ENCODE data around the gene TPK1. TPM values are rescaled to one million over a fixed set of nuclear protein-coding genes. Genes with fewer than 3 reads are reported as not detected.

The TPK1 gene
- total RNA-seq, 4 donors from 2014 or later: 8.0 to 15.6 (median 11.1) TPM

DNA sequence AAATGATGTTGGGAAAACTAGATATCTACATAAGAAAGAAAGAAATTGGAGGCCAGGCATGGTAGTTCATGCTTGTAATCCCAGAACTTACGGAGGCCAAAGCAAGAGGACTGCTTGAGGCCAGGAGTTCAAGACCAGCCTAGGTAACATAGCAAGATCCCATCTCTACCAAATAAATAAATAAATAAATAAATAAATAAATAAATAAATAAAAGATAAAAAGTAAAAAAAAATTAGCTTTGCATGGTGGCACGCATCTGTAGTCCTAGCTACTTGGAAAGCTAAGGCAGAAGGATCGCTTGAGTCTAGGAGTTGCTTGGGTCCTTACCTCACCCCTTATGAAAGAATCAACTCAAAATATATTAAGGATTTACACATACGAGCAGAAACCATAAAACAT lies 238.9 kb downstream of the TPK1 start:
- TF ChIP-seq, protein P1, sequence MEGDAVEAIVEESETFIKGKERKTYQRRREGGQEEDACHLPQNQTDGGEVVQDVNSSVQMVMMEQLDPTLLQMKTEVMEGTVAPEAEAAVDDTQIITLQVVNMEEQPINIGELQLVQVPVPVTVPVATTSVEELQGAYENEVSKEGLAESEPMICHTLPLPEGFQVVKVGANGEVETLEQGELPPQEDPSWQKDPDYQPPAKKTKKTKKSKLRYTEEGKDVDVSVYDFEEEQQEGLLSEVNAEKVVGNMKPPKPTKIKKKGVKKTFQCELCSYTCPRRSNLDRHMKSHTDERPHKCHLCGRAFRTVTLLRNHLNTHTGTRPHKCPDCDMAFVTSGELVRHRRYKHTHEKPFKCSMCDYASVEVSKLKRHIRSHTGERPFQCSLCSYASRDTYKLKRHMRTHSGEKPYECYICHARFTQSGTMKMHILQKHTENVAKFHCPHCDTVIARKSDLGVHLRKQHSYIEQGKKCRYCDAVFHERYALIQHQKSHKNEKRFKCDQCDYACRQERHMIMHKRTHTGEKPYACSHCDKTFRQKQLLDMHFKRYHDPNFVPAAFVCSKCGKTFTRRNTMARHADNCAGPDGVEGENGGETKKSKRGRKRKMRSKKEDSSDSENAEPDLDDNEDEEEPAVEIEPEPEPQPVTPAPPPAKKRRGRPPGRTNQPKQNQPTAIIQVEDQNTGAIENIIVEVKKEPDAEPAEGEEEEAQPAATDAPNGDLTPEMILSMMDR (IDR thresholded peaks at IDR 0.05; ENCODE audit: low read depth): no peak

DNA sequence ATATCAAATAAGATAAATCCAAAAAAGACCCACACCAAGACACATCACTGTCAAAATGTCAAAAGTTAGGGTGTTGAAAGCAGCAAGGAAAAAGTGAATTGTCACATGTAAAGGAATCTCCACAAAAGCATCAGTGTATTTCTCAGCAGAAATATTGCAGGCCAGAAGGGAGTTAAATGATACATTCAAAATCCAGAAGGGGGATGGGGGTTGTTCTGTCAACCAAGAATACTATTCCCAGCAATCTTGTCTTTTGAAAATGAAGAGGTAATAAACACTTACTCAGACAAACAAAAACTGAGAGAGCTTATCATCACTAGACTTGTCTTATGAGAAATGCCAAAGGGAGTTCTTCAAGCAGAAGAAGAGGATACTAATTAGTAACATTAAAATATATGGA lies 241.3 kb downstream of the TPK1 start:
- TF ChIP-seq, protein P1 (IDR thresholded peaks at IDR 0.05; ENCODE audit: low read depth): no peak

DNA sequence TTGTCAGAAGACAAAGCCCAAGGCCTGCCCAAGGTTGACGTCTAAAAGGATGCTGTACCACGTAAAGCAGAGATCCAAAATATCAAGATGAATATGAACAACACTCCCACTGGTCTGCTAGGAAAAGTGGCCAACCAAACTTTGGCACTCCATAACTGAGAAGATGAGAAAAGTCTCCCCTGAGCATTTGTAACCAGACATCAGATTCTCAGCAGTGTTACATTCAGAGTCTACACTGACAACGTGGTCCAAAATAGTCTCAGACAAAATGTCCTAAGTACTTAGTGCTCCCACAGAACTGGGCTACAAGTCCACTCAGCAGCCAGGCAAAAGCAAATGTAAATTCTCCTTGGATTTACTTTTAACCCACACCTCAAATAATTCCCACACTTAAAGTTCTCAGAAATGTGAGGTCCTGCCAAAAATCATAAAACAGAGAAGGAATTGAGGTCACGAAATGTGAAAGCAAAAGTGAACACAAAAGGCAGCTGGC lies 247.2 kb downstream of the TPK1 start:
- TF ChIP-seq, protein P1 (IDR thresholded peaks at IDR 0.05; ENCODE audit: low read depth): no peak

DNA sequence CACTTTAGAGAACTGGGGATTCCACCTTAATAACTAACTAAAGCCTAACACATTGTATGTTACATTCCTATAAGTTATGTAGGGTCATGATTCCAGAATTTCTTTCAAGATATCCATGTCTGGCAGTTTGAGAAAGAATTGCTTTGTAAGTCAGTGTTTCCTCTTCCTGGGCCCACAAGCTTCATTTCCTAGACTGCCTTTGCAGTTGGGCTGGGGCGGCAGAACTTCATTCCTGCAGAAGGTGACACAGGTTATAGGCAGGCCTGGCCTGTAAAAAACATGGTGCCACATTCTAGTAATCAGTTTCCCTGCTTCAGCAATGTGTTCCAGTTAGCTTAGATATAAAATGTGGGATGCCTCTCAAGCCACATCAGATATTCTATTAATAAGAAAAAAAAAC lies 248.2 kb downstream of the TPK1 start:
- TF ChIP-seq, protein P1 (IDR thresholded peaks at IDR 0.05; ENCODE audit: low read depth): no peak

DNA sequence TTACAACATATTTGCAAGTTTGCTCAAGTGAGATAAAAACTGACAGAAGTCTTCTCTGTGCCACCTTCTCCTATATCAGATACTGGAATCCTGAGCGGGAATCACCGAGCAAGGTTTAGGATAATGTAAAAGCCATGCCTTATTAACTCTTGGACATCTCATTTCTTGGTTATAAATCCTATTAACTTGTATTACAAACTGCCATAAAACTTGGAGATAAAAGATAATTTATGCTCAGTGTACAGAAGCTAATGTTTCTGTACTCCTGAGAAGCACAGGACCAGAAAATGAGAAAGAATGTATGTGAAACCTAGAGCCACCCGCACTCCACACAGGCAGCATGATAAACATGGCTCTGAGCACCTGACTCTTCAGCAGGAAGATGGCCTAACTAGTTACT lies 251.1 kb downstream of the TPK1 start:
- TF ChIP-seq, protein P1 (IDR thresholded peaks at IDR 0.05; ENCODE audit: low read depth): no peak

DNA sequence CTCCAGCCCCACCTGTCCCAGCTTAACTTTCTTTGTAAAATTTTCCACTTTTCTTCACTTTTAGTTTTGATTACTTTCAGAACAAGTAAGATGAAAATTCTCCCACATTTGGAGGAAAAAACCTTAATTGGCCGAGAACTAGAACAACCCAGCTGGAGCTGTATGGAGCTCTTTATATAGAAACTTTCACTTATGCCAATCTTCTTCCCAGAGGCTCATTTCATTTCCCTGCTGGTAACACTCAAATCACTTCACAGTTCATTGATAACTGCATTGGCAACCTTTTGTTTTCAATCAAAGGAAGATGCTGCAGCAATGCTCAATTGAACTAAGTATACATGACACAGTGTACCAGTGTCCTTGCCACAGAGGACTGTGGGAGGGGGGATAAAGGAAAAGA lies 256.2 kb downstream of the TPK1 start:
- TF ChIP-seq, protein P1 (IDR thresholded peaks at IDR 0.05; ENCODE audit: low read depth): no peak

DNA sequence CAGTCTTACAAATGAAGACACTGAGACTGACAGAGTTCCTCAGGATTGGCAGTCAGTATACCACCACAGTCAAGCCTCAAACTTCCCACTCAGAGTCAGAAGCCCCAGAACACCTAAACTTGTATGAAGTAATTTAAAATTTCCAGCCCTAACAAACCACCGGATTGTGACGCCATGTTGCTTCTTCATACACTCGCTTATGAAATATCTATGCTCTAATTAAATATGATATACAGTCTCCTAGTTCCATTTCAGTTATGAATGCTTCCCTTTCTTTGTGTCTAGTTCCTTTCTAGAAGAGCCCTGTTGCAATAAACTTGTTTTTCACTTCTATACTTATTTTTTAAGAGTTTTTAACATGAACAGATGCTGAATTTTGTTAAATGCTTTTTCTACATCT lies 260.4 kb downstream of the TPK1 start:
- TF ChIP-seq, protein P1 (IDR thresholded peaks at IDR 0.05; ENCODE audit: low read depth): no peak
